OCI-LY3 (cell line): ENCODE data around the gene SH2D2A.

ENCODE experiments used
- EZH2phosphoT487 ChIP-seq: fragments of 200-600 bp; shearing (Covaris generic); IDR thresholded peaks from 2 replicates; pipeline ENCODE4 v1.6.1; 2018; ENCODE audit warnings: antibody characterized with exemption, mixed run types, low read depth
- TF ChIP-seq, protein P1 (sequence below): fragments of 200-600, 300-600 bp; sonication (generic); IDR thresholded peaks from 2 replicates; pipeline ENCODE4 v1.5.1; 2014; ENCODE audit warnings: antibody characterized with exemption, low read length, low read depth

DNA sequence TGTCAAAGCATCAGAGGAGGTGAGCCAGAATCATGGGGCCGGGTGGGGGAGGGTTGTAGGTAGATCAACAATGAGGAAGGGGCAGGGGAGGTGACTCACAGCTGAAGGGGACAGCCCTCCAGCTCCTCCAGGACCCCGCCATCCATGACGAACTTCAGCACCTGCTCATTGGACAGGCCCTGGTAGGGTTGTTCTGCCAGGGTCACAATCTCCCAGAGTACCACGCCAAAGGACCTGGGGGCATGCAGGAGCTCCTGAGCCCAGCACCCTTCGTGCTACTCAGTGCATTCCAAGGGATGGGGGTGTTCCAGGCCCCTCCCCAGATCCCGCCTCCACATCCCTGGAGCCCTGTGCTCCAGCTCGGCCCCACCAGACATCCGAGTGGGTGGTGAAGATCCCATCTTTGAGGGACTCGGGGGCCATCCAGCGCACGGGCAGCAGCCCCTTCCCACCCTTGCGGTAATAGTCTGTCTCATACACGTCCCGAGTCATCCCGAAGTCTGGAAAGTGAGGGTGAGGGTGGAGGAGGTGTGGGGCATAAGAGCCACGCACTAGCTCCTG lies 24.7 kb upstream of the SH2D2A start:
- TF ChIP-seq, protein P1, sequence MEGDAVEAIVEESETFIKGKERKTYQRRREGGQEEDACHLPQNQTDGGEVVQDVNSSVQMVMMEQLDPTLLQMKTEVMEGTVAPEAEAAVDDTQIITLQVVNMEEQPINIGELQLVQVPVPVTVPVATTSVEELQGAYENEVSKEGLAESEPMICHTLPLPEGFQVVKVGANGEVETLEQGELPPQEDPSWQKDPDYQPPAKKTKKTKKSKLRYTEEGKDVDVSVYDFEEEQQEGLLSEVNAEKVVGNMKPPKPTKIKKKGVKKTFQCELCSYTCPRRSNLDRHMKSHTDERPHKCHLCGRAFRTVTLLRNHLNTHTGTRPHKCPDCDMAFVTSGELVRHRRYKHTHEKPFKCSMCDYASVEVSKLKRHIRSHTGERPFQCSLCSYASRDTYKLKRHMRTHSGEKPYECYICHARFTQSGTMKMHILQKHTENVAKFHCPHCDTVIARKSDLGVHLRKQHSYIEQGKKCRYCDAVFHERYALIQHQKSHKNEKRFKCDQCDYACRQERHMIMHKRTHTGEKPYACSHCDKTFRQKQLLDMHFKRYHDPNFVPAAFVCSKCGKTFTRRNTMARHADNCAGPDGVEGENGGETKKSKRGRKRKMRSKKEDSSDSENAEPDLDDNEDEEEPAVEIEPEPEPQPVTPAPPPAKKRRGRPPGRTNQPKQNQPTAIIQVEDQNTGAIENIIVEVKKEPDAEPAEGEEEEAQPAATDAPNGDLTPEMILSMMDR, result no peak
- TF ChIP-seq EZH2phosphoT487, result no peak
